GM12874 (cell line): ENCODE data around the gene C10orf105.

Experiments used
- CTCF ChIP-seq: IDR thresholded peaks from 2 replicates; pipeline ENCODE4 v1.5.1; 2011; ENCODE audit warnings: low read depth, mild to moderate bottlenecking, control low read depth, low read length, moderate library complexity; ENCODE audit not compliant: insufficient read depth

C10orf105 gene

DNA sequence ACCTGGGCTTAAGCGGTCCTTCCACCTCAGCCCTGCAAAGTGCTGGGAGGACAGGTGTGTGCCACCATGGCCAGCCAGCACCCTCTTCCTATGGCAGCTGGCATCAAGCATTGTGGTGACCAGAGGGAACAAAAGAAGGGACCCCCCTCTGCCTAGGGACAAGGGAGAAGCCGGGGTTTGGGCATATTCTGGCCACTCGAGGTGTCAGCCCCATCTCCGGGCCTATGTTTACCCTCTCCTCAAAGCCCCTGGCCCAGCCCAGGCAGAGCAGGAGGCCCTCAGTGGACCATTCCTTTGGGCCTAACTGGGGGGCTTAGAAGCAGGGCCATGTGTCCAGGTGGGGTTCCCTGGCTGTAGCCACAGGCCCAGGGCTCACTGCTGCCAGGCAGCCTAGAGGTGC lies 29.8 kb upstream of the C10orf105 start:
- no peak for TF ChIP-seq CTCF

- TF ChIP-seq CTCF = no peak
Observed at GRCh38 chr10:71748671-71749191, 29.2 kb upstream of the C10orf105 start.

DNA sequence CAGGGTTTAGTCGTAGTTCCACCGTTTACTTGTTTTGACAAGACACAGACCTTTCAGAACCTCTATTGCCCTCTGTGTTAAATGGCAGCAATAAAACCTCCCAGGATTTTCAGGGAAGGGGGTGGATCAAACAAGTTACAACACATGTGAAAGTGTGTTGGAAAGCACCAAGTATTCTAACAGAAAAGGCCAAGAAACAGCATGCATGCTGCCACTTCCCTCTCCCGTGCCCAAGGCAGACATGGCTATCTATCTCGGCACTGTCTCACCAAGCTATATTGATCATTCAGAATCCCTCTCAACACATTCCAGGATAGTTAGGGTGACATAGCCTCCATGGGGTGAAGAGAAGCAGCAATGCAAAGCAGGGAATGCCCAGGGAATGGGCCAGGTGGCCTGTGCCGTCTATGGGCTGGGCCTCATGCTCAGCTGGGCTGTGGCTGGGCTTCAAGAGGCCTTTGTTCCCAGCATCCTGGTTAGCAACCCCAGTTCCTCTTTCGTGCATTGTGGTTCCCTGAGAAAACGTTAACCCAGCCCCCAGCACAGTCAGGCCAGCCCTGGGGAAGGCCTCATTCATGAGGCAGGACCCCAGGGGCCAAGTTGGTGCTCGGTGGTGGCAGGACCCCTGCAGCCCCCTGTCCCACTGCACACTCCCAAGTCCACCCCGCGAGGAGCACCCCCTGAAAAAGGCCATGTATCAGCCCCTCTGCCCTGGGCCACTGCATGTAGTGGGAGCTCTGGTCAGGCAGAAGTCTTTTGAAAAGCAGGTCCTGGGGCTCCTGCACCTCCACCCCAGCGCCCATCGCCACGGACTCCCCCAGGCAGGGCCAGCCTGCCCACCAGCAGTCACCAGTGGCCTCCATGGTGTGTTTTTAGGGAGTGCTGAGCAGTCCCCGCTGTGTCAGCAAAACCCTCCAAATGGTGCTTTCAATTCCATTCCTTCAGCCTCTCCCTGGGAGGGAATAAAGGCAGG lies 28.3 kb upstream of the C10orf105 start:
- TF ChIP-seq CTCF = no peak

DNA sequence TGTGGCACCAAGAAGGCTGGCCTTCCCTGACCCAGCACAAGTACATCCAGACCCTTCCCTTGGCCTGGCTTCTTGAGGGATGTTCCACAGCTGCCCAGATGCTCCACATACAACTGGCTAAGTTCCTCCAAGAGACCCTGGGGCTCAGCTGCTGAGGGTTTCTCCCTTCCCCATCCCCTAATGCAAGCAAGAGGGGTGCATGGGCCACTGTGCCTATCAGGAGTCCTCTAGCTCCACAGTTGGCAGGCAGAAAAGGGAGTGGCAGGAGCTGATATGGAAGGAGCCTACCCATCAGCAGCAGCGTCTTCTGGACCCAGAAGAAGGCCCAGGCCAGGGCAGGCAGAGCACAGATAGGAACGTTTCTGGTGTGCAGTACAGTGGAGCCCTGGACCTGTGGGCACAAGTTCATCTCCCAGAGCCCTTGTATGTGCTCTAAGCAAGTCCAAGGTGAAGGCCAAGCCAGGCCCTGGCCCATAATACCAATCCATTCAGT lies 27.5 kb upstream of the C10orf105 start:
- TF ChIP-seq CTCF = no peak

GRCh38 chr10:71746344-71747037 lies 26.9 kb upstream of the C10orf105 start:
- peak; percentile 16; the same call in 1 of the 2 replicates for TF ChIP-seq CTCF

DNA sequence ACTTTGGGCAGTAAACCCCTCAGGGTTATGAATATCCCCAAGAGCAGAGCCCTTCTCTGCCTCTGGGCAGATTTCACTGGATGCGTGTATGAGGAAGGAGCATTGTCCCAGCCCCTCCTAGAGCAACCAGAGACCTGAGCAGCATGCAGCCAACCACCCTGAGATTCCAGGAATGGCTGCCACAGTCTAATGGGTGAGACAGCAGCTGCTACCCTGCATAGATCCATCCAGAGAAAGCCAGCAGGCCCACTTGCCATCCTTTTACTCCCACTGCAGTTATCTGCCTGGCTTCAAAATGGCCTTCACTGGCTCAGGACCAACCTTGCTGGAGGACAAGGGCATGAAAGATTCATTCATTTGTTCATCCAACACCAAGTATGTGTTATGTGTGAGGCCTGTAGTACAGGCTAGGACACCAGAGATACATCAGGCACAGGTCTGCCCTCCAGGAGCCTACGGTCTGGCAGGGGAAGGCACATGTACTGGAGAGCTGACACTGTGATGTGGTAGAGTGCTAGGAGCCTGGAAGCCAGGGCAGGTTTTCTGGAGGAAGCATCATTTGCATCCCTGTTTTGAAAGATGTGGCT lies 26.2 kb upstream of the C10orf105 start:
- TF ChIP-seq CTCF = no peak
